Neural progenitor cell (in vitro differentiated cells): ENCODE data around the gene RAB8B.

Source experiments
- CTCF ChIP-seq: fragments of 200-600 bp; sonication (generic); IDR thresholded peaks from 2 replicates; pipeline ENCODE4 v1.5.1; 2017; ENCODE audit warnings: antibody characterized with exemption, mild to moderate bottlenecking
- EZH2 ChIP-seq: fragments of 200-600 bp; sonication (generic); IDR thresholded peaks from 2 replicates; pipeline ENCODE4 v1.6.1; 2017; ENCODE audit warnings: antibody characterized with exemption, mild to moderate bottlenecking, moderate library complexity
- EZH2phosphoT487 ChIP-seq: fragments of 200-600 bp; sonication (generic); IDR thresholded peaks from 2 replicates; pipeline ENCODE4 v1.6.1; 2017; ENCODE audit warnings: antibody characterized with exemption

GRCh38 chr15:63292771-63293170 is 103.4 kb downstream of the RAB8B start:
- no peak for TF ChIP-seq CTCF
- TF ChIP-seq EZH2phosphoT487 = no peak
- no peak for TF ChIP-seq EZH2
